H1 (cell line): ENCODE measurements around the gene OLAH. TPM values are rescaled to one million over a fixed set of nuclear protein-coding genes. Genes with fewer than 3 reads are reported as not detected.

Source experiments
- CTCF ChIA-PET: fragments of 300-600 bp; sonication (Branson Sonifier 250); formaldehyde crosslinking; loops from one replicate; lab custom pipeline; 2021; ENCODE audit not compliant: partially characterized antibody; lab: Charles Lee
- POLR2A ChIA-PET: fragments of 300-600 bp; sonication (Branson Sonifier 250); formaldehyde crosslinking; loops from one replicate; lab custom pipeline; 2021; ENCODE audit warnings: inconsistent platforms; ENCODE audit not compliant: partially characterized antibody; lab: Charles Lee
- DNase-seq, 2 experiments: peaks; one replicate each; pipeline versions ENCODE4 v3.0.0 to v3.0.0-alpha.2; 2010 to 2022; ENCODE audit warnings: low spot score in 2 of 2, low read depth in 1 of 2, mixed read lengths in 1 of 2
- FAIRE-seq: peaks from 2 replicates; lab custom pipeline; 2011; peaks lifted over from hg19 to GRCh38; lab: Jason Lieb, UNC
- H2AFZ ChIP-seq: 2 replicates; pipeline ENCODE4 v1.8.1; 2012; ENCODE audit warnings: low read length, inconsistent platforms
- H2AK5ac ChIP-seq: 2 replicates; pipeline ENCODE4 v1.6.1; 2013; ENCODE audit warnings: low read depth, low read length
- H2BK120ac ChIP-seq: replicated peaks from 2 replicates; pipeline ENCODE3; 2013; ENCODE audit warnings: low read depth, low read length, inconsistent platforms
- H2BK12ac ChIP-seq: 2 replicates; pipeline ENCODE4 v1.6.1; 2013; ENCODE audit warnings: low read depth, low read length
- H2BK15ac ChIP-seq: 2 replicates; pipeline ENCODE4 v1.6.1; 2013; ENCODE audit warnings: low read length
- H2BK20ac ChIP-seq: 2 replicates; pipeline ENCODE4 v1.6.1; 2013; ENCODE audit warnings: low read length
- H2BK5ac ChIP-seq: 2 replicates; pipeline ENCODE4 v1.6.1; 2013; ENCODE audit warnings: low read depth, low read length
- H3K14ac ChIP-seq: 2 replicates; pipeline ENCODE4 v1.6.1; 2013; ENCODE audit warnings: inconsistent platforms; ENCODE audit not compliant: insufficient read length
- H3K18ac ChIP-seq: 2 replicates; pipeline ENCODE4 v1.6.1; 2013; ENCODE audit warnings: low read length; ENCODE audit errors: extremely low read depth
- H3K23ac ChIP-seq: 2 replicates; pipeline ENCODE4 v1.6.1; 2013; ENCODE audit warnings: inconsistent platforms; ENCODE audit not compliant: insufficient read length
- H3K23me2 ChIP-seq: 2 replicates; pipeline ENCODE4 v1.6.1; 2013; ENCODE audit warnings: low read depth, low read length
- H3K27ac ChIP-seq: 2 replicates; pipeline ENCODE4 v1.6.1; 2011; ENCODE audit warnings: low read depth, low read length, inconsistent platforms
- H3K27me3 ChIP-seq, 4 experiments: replicated peaks in 1 of 4; 1 replicate in 1 of 4; 2 replicates in 3 of 4; pipeline versions ENCODE4 v1.6.1 to v1.8.1; 2011 to 2013; ENCODE audit warnings: low read length in 3 of 4, mild to moderate bottlenecking in 3 of 4, inconsistent platforms in 2 of 4, mixed read lengths in 2 of 4, moderate library complexity in 1 of 4; ENCODE audit not compliant: control insufficient read depth in 3 of 4, insufficient read depth in 3 of 4; ENCODE audit errors: extremely low read depth in 1 of 4
- H3K36me3 ChIP-seq, 4 experiments: 2 replicates each; pipeline versions ENCODE4 v1.6.1 to v1.8.1; 2011 to 2013; ENCODE audit warnings: mild to moderate bottlenecking in 4 of 4, low read length in 3 of 4, moderate library complexity in 2 of 4, control low read depth in 1 of 4, inconsistent platforms in 1 of 4; ENCODE audit not compliant: insufficient read depth in 4 of 4, control insufficient read depth in 2 of 4
- H3K4ac ChIP-seq: replicated peaks from 2 replicates; pipeline ENCODE3; 2013; ENCODE audit warnings: low read length, low read depth, mixed read lengths, inconsistent platforms; ENCODE audit not compliant: insufficient read length
- H3K4me1 ChIP-seq, 4 experiments: replicated peaks in 1 of 4; 1 replicate in 1 of 4; 2 replicates in 3 of 4; pipeline versions ENCODE4 v1.6.1 to v1.8.1; 2011 to 2013; ENCODE audit warnings: low read length in 3 of 4, inconsistent platforms in 2 of 4, mixed read lengths in 1 of 4; ENCODE audit not compliant: insufficient read depth in 4 of 4, control insufficient read depth in 3 of 4
- H3K4me2 ChIP-seq, 2 experiments: 2 replicates each; pipeline versions ENCODE4 v1.6.1 to v1.8.1; 2011 to 2013; ENCODE audit warnings: low read depth in 2 of 2, low read length in 2 of 2, control low read depth in 1 of 2, inconsistent platforms in 1 of 2, mild to moderate bottlenecking in 1 of 2; ENCODE audit not compliant: insufficient read depth in 1 of 2
- H3K4me3 ChIP-seq, 4 experiments: fragments of 200-600, 300-600 bp in 1 of 4; sonication (generic), shearing (Covaris generic), sonication (Bioruptor Twin) in 1 of 4; 2 replicates each; pipeline versions ENCODE4 v1.5.1 to v1.8.1; 2011 to 2016; ENCODE audit warnings: low read length in 4 of 4, low read depth in 3 of 4, control low read depth in 2 of 4, inconsistent platforms in 2 of 4, mild to moderate bottlenecking in 2 of 4, mixed read lengths in 1 of 4, moderate library complexity in 1 of 4; ENCODE audit not compliant: insufficient read depth in 2 of 4; ENCODE audit errors: extremely low read depth in 1 of 4
- H3K56ac ChIP-seq: replicated peaks from 2 replicates; pipeline ENCODE3; 2013; ENCODE audit warnings: low read depth, mild to moderate bottlenecking, mixed read lengths, low read length, inconsistent platforms; ENCODE audit not compliant: insufficient read length
- H3K79me1 ChIP-seq: 2 replicates; pipeline ENCODE4 v1.6.1; 2013; ENCODE audit warnings: low read depth, low read length, control low read depth
- H3K79me2 ChIP-seq, 2 experiments: 2 replicates each; pipeline versions ENCODE4 v1.6.1 to v1.8.1; 2012 to 2013; ENCODE audit warnings: low read length in 2 of 2, mild to moderate bottlenecking in 2 of 2, inconsistent platforms in 1 of 2; ENCODE audit not compliant: insufficient read depth in 2 of 2, control insufficient read depth in 1 of 2
- H3K9ac ChIP-seq, 4 experiments: replicated peaks in 1 of 4; 1 replicate in 1 of 4; 2 replicates in 3 of 4; pipeline versions ENCODE4 v1.6.1 to v1.8.1; 2011 to 2013; ENCODE audit warnings: low read depth in 3 of 4, low read length in 3 of 4, control low read depth in 2 of 4, mild to moderate bottlenecking in 2 of 4, moderate library complexity in 2 of 4, inconsistent platforms in 1 of 4; ENCODE audit errors: extremely low read depth in 1 of 4
- H3K9me3 ChIP-seq, 2 experiments: 2 replicates each; pipeline versions ENCODE4 v1.6.1 to v1.8.1; 2012 to 2013; ENCODE audit warnings: mild to moderate bottlenecking in 2 of 2, moderate library complexity in 2 of 2, control low read depth in 1 of 2, inconsistent platforms in 1 of 2, low read depth in 1 of 2, low read length in 1 of 2, mixed read lengths in 1 of 2; ENCODE audit not compliant: insufficient read depth in 2 of 2
- H4K20me1 ChIP-seq, 2 experiments: replicated peaks in 1 of 2; 2 replicates each; pipeline versions ENCODE3 to v1.8.1; 2011 to 2013; ENCODE audit warnings: inconsistent platforms in 2 of 2, low read length in 2 of 2, mild to moderate bottlenecking in 1 of 2; ENCODE audit not compliant: insufficient read depth in 2 of 2, control insufficient read depth in 1 of 2
- H4K5ac ChIP-seq: 2 replicates; pipeline ENCODE4 v1.6.1; 2013; ENCODE audit warnings: low read length, low read depth, mixed read lengths, inconsistent platforms; ENCODE audit not compliant: insufficient read length
- H4K8ac ChIP-seq: 2 replicates; pipeline ENCODE4 v1.8.0; 2013; ENCODE audit warnings: mild to moderate bottlenecking, moderate library complexity, low read length, inconsistent platforms; ENCODE audit not compliant: insufficient read depth; ENCODE audit errors: extremely low read depth
- H4K91ac ChIP-seq: replicated peaks from 2 replicates; pipeline ENCODE3; 2013; ENCODE audit warnings: low read length, mixed read lengths, inconsistent platforms; ENCODE audit not compliant: insufficient read length
- FOSL1 ChIP-seq: IDR thresholded peaks from 2 replicates; pipeline ENCODE4 v1.6.1; 2011; ENCODE audit warnings: mild to moderate bottlenecking, low read depth, low read length, moderate library complexity; ENCODE audit not compliant: insufficient read depth
- GABPA ChIP-seq: IDR thresholded peaks from 2 replicates; pipeline ENCODE4 v1.6.1; 2011; ENCODE audit warnings: mild to moderate bottlenecking, low read length, moderate library complexity, borderline replicate concordance; ENCODE audit not compliant: insufficient read depth
- HDAC2 ChIP-seq, 2 experiments: fragments of 300-600 bp in 1 of 2; sonication (generic) in 1 of 2; IDR thresholded peaks; 2 replicates each; pipeline ENCODE4 v1.6.1; 2011 to 2012; ENCODE audit warnings: low read depth in 2 of 2, low read length in 2 of 2, mild to moderate bottlenecking in 2 of 2, moderate library complexity in 2 of 2, borderline replicate concordance in 1 of 2, inconsistent platforms in 1 of 2
- KDM1A ChIP-seq: fragments of 200-600, 300-600 bp; sonication (generic); IDR thresholded peaks from 2 replicates; pipeline ENCODE4 v1.7.1; 2016; ENCODE audit warnings: mild to moderate bottlenecking, low read length, borderline replicate concordance
- KDM4A ChIP-seq: IDR thresholded peaks from one replicate; pipeline ENCODE4 v1.7.1; 2012; ENCODE audit warnings: low read depth, mild to moderate bottlenecking, moderate library complexity, low read length, inconsistent platforms; ENCODE audit not compliant: severe bottlenecking
- POLR2AphosphoS5 ChIP-seq: IDR thresholded peaks from 2 replicates; pipeline ENCODE4 v1.6.1; 2011; ENCODE audit warnings: low read depth, low read length
- POU5F1 ChIP-seq: IDR thresholded peaks from 2 replicates; pipeline ENCODE4 v1.6.1; 2011; ENCODE audit warnings: low read depth, mild to moderate bottlenecking, low read length, moderate library complexity
- RBBP5 ChIP-seq: IDR thresholded peaks from 2 replicates; pipeline ENCODE4 v1.7.1; 2012; ENCODE audit warnings: low read depth, mild to moderate bottlenecking, inconsistent platforms, low read length, moderate library complexity, borderline replicate concordance
- SIX5 ChIP-seq: IDR thresholded peaks from 2 replicates; pipeline ENCODE4 v1.6.1; 2011; ENCODE audit warnings: mild to moderate bottlenecking, low read depth, low read length
- SP4 ChIP-seq: IDR thresholded peaks from 2 replicates; pipeline ENCODE4 v1.6.1; 2012; ENCODE audit warnings: low read length, inconsistent platforms
- TCF12 ChIP-seq: IDR thresholded peaks from 2 replicates; pipeline ENCODE4 v1.6.1; 2011; ENCODE audit warnings: low read depth, mild to moderate bottlenecking, low read length
- WGBS, 2 experiments: shearing (Covaris generic) in 1 of 2; methylation state at CpG; one replicate each; pipeline versions ENCODE4 v1.1.6 to v1.1.7; 2013 to 2015; ENCODE audit warnings: low lambda C conversion rate in 2 of 2, mixed read lengths in 2 of 2, inconsistent platforms in 1 of 2, low coverage in 1 of 2, missing lambda C conversion rate in 1 of 2; ENCODE audit not compliant: insufficient replicate concordance in 2 of 2, insufficient coverage in 1 of 2, insufficient read length in 1 of 2; ENCODE audit errors: extremely low coverage in 1 of 2, missing lambda C conversion rate in 1 of 2; 5-methylcytosine and 5-hydroxymethylcytosine counted together
- polyA plus RNA-seq, 7 experiments: library from polyadenylated mRNA; depleted of rRNA in 3 of 7; stranded (reverse) in 5 of 7; unstranded in 2 of 7; fragments of >200 nt in 5 of 7; fragments of 200-250 nt in 2 of 7; gene quantifications; 1 replicate in 5 of 7; 2 replicates in 1 of 7; 4 replicates in 1 of 7; pipeline versions ENCODE4 v1.2.1 to v1.2.3, GENCODE V29; 2011 to 2013; ENCODE audit warnings: missing spikeins in 2 of 7, mixed read lengths in 2 of 7
- total RNA-seq: library from RNA; stranded (reverse); fragmentation: NEBNext Ultra II Directional; extraction: Animal tissue kit (Norgen Biotek cat#: 25700); gene quantifications from 2 replicates; pipeline ENCODE4 v1.2.1, GENCODE V29; 2021

OLAH gene
- total and polyA plus RNA-seq, 2 of the 8 experiments (the other 6 are each of a cell fraction or from before 2014, with no cell fraction given), result not detected

DNA sequence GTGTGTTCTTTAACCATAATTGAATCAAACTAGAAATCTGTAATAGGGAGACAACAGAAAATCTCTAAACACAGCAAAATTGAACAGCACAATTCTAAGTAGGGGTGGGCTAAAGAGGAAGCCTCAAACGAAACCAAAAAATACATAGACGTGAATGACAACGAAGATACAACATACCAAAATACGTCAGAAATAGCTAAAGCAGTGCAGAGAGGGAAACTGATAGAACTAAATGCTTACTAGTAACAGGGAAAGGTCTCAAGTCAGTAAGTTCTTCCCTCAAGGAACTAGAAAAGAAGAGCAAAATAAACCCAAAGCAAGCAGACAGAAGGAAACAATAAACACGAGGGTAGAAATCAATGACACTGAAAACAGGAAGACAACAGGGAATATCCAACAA is 72.5 kb downstream of the OLAH start:
- H3K9ac ChIP-seq, result no peak overlapping the region
- H3K4me3 ChIP-seq, result no peak overlapping the region
- H4K5ac ChIP-seq, result no peak overlapping the region
- H2BK120ac ChIP-seq, result no peak overlapping the region
- ChIA-PET POLR2A (no interaction called here), CTCF (interaction anchor here (1.9 kb wide), 1 partner anchor 10 kb away, joined by 5 read pairs; no protein-coding TSS in a partner anchor)
- no peaks in the 10 kb centered on the region for H3K27me3 ChIP-seq
- no peak for TF ChIP-seq GABPA
- TF ChIP-seq KDM1A, result no peak
- TF ChIP-seq RBBP5, result no peak
- TF ChIP-seq SP4, result no peak
- no peak for TF ChIP-seq TCF12
- no peak for TF ChIP-seq FOSL1
- no peak for TF ChIP-seq POLR2AphosphoS5
- no peak for TF ChIP-seq KDM4A
- TF ChIP-seq SIX5, result no peak
- no peak for TF ChIP-seq HDAC2 (IDR thresholded peaks at IDR 0.05; ENCODE audit: borderline replicate concordance in 1 of 2, low read depth in 2 of 2, low read length in 2 of 2)
- TF ChIP-seq POU5F1, result no peak
- no peak overlapping the region for H3K56ac ChIP-seq
- no peak overlapping the region for H3K14ac ChIP-seq
- H3K79me1 ChIP-seq, result no peaks in the 10 kb centered on the region
- no peak overlapping the region for H2BK12ac ChIP-seq
- H2AK5ac ChIP-seq, result no peak overlapping the region
- FAIRE-seq (no peak), DNase-seq (no peak)
- no peak overlapping the region for H3K23ac ChIP-seq
- H2BK15ac ChIP-seq, result no peak overlapping the region
- H3K79me2 ChIP-seq, result no peaks in the 10 kb centered on the region
- no peak overlapping the region for H2BK20ac ChIP-seq
- H3K23me2 ChIP-seq, result no peaks in the 10 kb centered on the region
- H3K4me1 ChIP-seq, result no peaks in the 10 kb centered on the region
- no peak overlapping the region for H3K27ac ChIP-seq
- H2AFZ ChIP-seq, result no peak overlapping the region
- no peak overlapping the region for H3K18ac ChIP-seq
- no peaks in the 10 kb centered on the region for H4K20me1 ChIP-seq
- H3K4ac ChIP-seq, result no peak overlapping the region
- H4K91ac ChIP-seq, result no peak overlapping the region
- H3K36me3 ChIP-seq, result peaks cover 0 to 12% (median 7%) of the 10 kb centered on the region in 4 experiments; a peak in 4 of 8 replicates
- no peak overlapping the region for H3K4me2 ChIP-seq
- H3K9me3 ChIP-seq, result no peaks in the 10 kb centered on the region
- no peak overlapping the region for H2BK5ac ChIP-seq
- no peak overlapping the region for H4K8ac ChIP-seq
- 81% methylated on average over 5 of the region's 5 CpGs; no CpG with 5 or more reads in 1 of the 2 experiments for WGBS, 2 experiments
